DMS114 treated with DMSO at 0.1 percent for 48 hours (cell line): Measurements from ENCODE around the gene COL13A1.

Experiments
- DNase-seq: peaks from one replicate; lab custom pipeline; 2025; ENCODE audit not compliant: unreplicated experiment; lab: John Stamatoyannopoulos, UW

COL13A1 gene

GRCh38 chr10:69818676-69819239 is 17.1 kb downstream of the COL13A1 start:
- no peak for DNase-seq

GRCh38 chr10:69819716-69820506 is 18.2 kb downstream of the COL13A1 start:
- DNase-seq, result no peak

- DNase-seq, result no peak
Measured at GRCh38 chr10:69820817-69821216, 19.1 kb downstream of the COL13A1 start.

- DNase-seq, result no peak
Measured at GRCh38 chr10:69825604-69826003, 23.9 kb downstream of the COL13A1 start.

- no peak for DNase-seq
Measured at GRCh38 chr10:69826094-69826493, 24.4 kb downstream of the COL13A1 start.

- no peak for DNase-seq
Measured at GRCh38 chr10:69826789-69827554, 25.3 kb downstream of the COL13A1 start.

GRCh38 chr10:69828144-69828870 is 26.6 kb downstream of the COL13A1 start:
- DNase-seq, result no peak

- DNase-seq, result no peak
Measured at GRCh38 chr10:69829775-69830174, 28.1 kb downstream of the COL13A1 start.

GRCh38 chr10:69831231-69831855 is 29.6 kb downstream of the COL13A1 start:
- no peak for DNase-seq

GRCh38 chr10:69835233-69835632 is 33.5 kb downstream of the COL13A1 start:
- DNase-seq, result no peak

GRCh38 chr10:69835875-69836730 is 34.4 kb downstream of the COL13A1 start:
- no peak for DNase-seq

GRCh38 chr10:69836731-69837030 is 35.0 kb downstream of the COL13A1 start:
- DNase-seq, result no peak

GRCh38 chr10:69837261-69837660 is 35.6 kb downstream of the COL13A1 start:
- DNase-seq, result no peak

GRCh38 chr10:69838418-69838817 is 36.7 kb downstream of the COL13A1 start:
- no peak for DNase-seq

GRCh38 chr10:69838853-69839252 is 37.1 kb downstream of the COL13A1 start:
- DNase-seq, result no peak

- DNase-seq, result no peak
Measured at GRCh38 chr10:69839696-69840345, 38.1 kb downstream of the COL13A1 start.

GRCh38 chr10:69840773-69841172 is 39.1 kb downstream of the COL13A1 start:
- no peak for DNase-seq

- no peak for DNase-seq
Measured at GRCh38 chr10:69842020-69842419, 40.3 kb downstream of the COL13A1 start.

- no peak for DNase-seq
Measured at GRCh38 chr10:69842882-69843281, 41.2 kb downstream of the COL13A1 start.

- DNase-seq, result no peak
Measured at GRCh38 chr10:69843923-69844322, 42.2 kb downstream of the COL13A1 start.
